Right renal pelvis (tissue), 4 donors: ENCODE measurements around the gene KLHL35. TPM values are rescaled to one million over a fixed set of nuclear protein-coding genes. Genes with fewer than 3 reads are reported as not detected.
"Not testable (repeated sequence)": the region's sequence is repeated elsewhere in the genome, so short reads cannot be mapped to it uniquely, and the experiment has no call there.

ENCODE experiments used
- DNase-seq, 4 donors: peaks; one replicate each; pipeline ENCODE4 v3.0.0-alpha.2; 2013; ENCODE audit warnings: low read depth in 4 of 4, low spot score in 3 of 4, missing footprints in 1 of 4
- polyA plus RNA-seq, 4 donors: library from polyadenylated mRNA; unstranded; fragments of 120-200 nt; gene quantifications; one replicate each; pipeline ENCODE4 v1.2.1, GENCODE V29; 2013; ENCODE audit not compliant: insufficient read length in 4 of 4

The KLHL35 gene
- polyA plus RNA-seq, 4 donors: 0.32 to 0.74 (median 0.40) TPM

- no peak for DNase-seq
Observed at GRCh38 chr11:75394085-75394840, 38.7 kb downstream of the KLHL35 start.

GRCh38 chr11:75389925-75390324 is 43.1 kb downstream of the KLHL35 start:
- no peak for DNase-seq

GRCh38 chr11:75389276-75389605 is 43.8 kb downstream of the KLHL35 start:
- DNase-seq: no peak

- peak in 2 of 4 donors; percentile 50 to 54 for DNase-seq
Observed at GRCh38 chr11:75388386-75389275, 44.4 kb downstream of the KLHL35 start.

- DNase-seq: no peak
Observed at GRCh38 chr11:75387736-75388294, 45.2 kb downstream of the KLHL35 start.

- no peak for DNase-seq
Observed at GRCh38 chr11:75386942-75387630, 45.9 kb downstream of the KLHL35 start.

GRCh38 chr11:75384438-75385080 is 48.4 kb downstream of the KLHL35 start:
- DNase-seq: peak in 2 of 4 donors; percentile 63 to 69

GRCh38 chr11:75383246-75383645 is 49.8 kb downstream of the KLHL35 start:
- DNase-seq: no peak

- DNase-seq: no peak
Observed at GRCh38 chr11:75380716-75381420, 52.1 kb downstream of the KLHL35 start.

- no peak for DNase-seq
Observed at GRCh38 chr11:75380245-75380644, 52.8 kb downstream of the KLHL35 start.

GRCh38 chr11:75378776-75379175 is 54.2 kb downstream of the KLHL35 start:
- DNase-seq: not testable (repeated sequence)

- DNase-seq: no peak
Observed at GRCh38 chr11:75376175-75376574, 56.8 kb downstream of the KLHL35 start.

GRCh38 chr11:75375626-75376025 is 57.4 kb downstream of the KLHL35 start:
- no peak for DNase-seq

GRCh38 chr11:75374646-75375045 is 58.4 kb downstream of the KLHL35 start:
- no peak for DNase-seq

GRCh38 chr11:75373201-75373600 is 59.8 kb downstream of the KLHL35 start:
- no peak for DNase-seq

Other genes with a start within 250 kb of the KLHL35 start
- gene TPBGL, start 192.4 kb downstream of the KLHL35 start, polyA plus RNA-seq: under 1 TPM; 0.14 to 0.25 (median 0.19) TPM
- gene ARRB1, start 81.5 kb downstream of the KLHL35 start, polyA plus RNA-seq: 10 to 100 TPM; 24.1 to 28.6 (median 26.0) TPM
- gene RPS3, start 33.7 kb downstream of the KLHL35 start, polyA plus RNA-seq: 1,000 to 10,000 TPM; 2,038 to 2,787 (median 2,284) TPM
- gene GDPD5, start 92.7 kb upstream of the KLHL35 start, polyA plus RNA-seq: 10 to 100 TPM in 2 of 4 donors, 1 to 10 TPM in 2; 7.4 to 12.2 (median 10.6) TPM
- 100 to 1,000 TPM; 318 to 406 (median 346) TPM for gene SERPINH1, start 129.1 kb upstream of the KLHL35 start, polyA plus RNA-seq
- 10 to 100 TPM in 2 of 4 donors, 1 to 10 TPM in 2; 8.0 to 11.7 (median 9.8) TPM for gene MAP6, start 235.8 kb upstream of the KLHL35 start, polyA plus RNA-seq